ENCODE results near the gene PYCR2.
"Not testable (repeated sequence)": the region's sequence is repeated elsewhere in the genome, so short reads cannot be mapped to it uniquely, and the experiment has no call there.

The PYCR2 gene

GRCh38 chr1:225923692-225924555, at the start of gene PYCR2:
TSS of gene PYCR2 (minus strand) at chr1:225924250. CDS start at chr1:225924110, 140 bp downstream.
- peaks cover 32% of the 10 kb centered on the region for H3K36me3 Mint-ChIP-seq (ENCODE audit: low read depth)
- H3K27me3 Mint-ChIP-seq: no peaks in the 10 kb centered on the region
- no peaks in the 10 kb centered on the region for H3K9me3 Mint-ChIP-seq
- H3K27ac Mint-ChIP-seq: peak within 1 kb of the TSS; percentile 97
- peaks cover 57% of the 10 kb centered on the region for H3K4me1 Mint-ChIP-seq (ENCODE audit: low read depth)
- peak within 1 kb of the TSS; percentile 95 for H3K4me3 Mint-ChIP-seq

DNA sequence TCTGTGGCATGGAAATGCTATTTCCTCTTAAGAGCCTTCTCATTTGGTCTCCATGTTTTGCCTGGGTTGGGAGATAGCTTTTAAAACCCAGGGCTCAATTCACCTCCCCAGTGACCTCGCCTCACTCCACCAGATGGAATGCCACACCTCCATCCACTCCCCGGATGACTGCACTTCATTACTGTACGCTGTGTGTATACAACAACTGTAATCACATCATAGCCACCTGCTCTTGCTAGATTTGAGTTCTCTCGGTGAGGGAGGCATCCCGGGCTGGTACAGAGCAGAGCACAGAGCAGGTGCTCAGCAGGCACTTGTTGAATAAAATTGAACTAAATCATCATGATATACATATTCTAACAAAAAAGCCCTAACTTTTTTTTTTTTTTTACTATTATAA, 49.1 kb upstream of the PYCR2 start:
- Mint-ChIP-seq H3K4me3 (no peak overlapping the region), H3K27ac (no peak overlapping the region)

GRCh38 chr1:225972344-225973152, 48.5 kb upstream of the PYCR2 start:
- H3K9me3 Mint-ChIP-seq: no peaks in the 10 kb centered on the region
- H3K4me3 Mint-ChIP-seq: no peak overlapping the region
- no peak overlapping the region for H3K27ac Mint-ChIP-seq
- H3K4me1 Mint-ChIP-seq (ENCODE audit: low read depth): peaks cover 9% of the 10 kb centered on the region
- no peaks in the 10 kb centered on the region for H3K27me3 Mint-ChIP-seq
- H3K36me3 Mint-ChIP-seq (ENCODE audit: low read depth): no peaks in the 10 kb centered on the region

More for the DNA sequence above, 49.1 kb upstream of the PYCR2 start:
- Mint-ChIP-seq H3K9me3 (no peaks in the 10 kb centered on the region), H3K4me1 (ENCODE audit: low read depth) (peaks cover 11% of the 10 kb centered on the region), H3K36me3 (ENCODE audit: low read depth) (no peaks in the 10 kb centered on the region), H3K27me3 (no peaks in the 10 kb centered on the region)

DNA sequence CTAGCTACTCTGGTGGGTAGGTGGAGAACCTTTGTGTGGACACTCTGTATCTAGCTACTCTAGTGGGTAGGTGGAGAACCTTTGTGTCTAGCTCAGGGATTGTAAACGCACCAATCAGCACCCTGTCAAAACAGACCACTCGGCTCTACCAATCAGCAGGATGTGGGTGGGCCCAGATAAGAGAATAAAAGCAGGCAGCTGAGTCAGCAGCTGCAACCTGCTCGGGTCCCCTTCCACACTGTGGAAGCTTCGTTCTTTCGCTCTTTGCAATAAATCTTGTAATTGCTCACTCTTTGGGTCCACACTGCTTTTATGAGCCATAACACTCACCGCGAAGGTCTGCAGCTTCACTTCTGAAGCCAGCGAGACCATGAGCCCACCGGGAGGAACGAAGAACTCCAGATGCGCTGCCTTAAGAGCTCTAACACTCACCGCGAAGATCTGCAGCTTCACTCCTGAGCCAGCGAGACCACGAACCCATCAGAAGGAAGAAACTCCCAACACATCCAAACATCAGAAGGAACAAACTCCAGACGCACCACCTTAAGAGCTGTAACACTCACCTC, 46.6 kb upstream of the PYCR2 start:
- not testable (repeated sequence) for H3K27me3 Mint-ChIP-seq; H3K36me3 Mint-ChIP-seq (ENCODE audit: low read depth)

GRCh38 chr1:225969751-225970150, 45.7 kb upstream of the PYCR2 start:
- not testable (repeated sequence) for H3K4me1 Mint-ChIP-seq (ENCODE audit: low read depth); H3K27ac Mint-ChIP-seq; H3K9me3 Mint-ChIP-seq; H3K27me3 Mint-ChIP-seq; H3K36me3 Mint-ChIP-seq (ENCODE audit: low read depth); H3K4me3 Mint-ChIP-seq

More for the DNA sequence above, 46.6 kb upstream of the PYCR2 start:
- not testable (repeated sequence) for H3K27ac Mint-ChIP-seq; H3K4me3 Mint-ChIP-seq; H3K4me1 Mint-ChIP-seq (ENCODE audit: low read depth); H3K9me3 Mint-ChIP-seq

DNA sequence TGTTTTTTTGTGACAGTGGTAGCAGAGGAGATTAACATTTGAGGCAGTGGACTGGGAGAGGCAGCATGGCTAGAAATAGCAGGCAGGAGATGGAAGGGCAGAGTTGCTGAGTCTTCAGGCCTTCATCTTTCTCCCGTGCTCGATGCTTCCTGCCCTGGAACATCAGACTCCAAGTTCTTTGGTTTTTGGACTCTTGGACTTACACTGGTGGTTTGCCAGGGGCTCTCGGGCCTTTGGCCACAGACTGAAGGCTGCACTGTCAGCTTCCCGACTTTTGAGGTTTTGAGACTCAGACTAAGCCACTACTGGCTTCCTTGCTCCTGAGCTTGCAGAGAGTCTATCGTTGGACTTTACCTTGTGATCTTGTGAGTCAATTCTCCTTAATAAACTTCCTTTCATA, 41.2 kb upstream of the PYCR2 start:
- H3K27me3 Mint-ChIP-seq: peaks cover 4% of the 10 kb centered on the region
- no peak overlapping the region for H3K27ac Mint-ChIP-seq
- no peaks in the 10 kb centered on the region for H3K4me1 Mint-ChIP-seq (ENCODE audit: low read depth)
- H3K36me3 Mint-ChIP-seq (ENCODE audit: low read depth): no peaks in the 10 kb centered on the region
- no peaks in the 10 kb centered on the region for H3K9me3 Mint-ChIP-seq
- no peak overlapping the region for H3K4me3 Mint-ChIP-seq

- H3K9me3 Mint-ChIP-seq: no peaks in the 10 kb centered on the region
- H3K4me3 Mint-ChIP-seq: no peak overlapping the region
- H3K36me3 Mint-ChIP-seq (ENCODE audit: low read depth): no peaks in the 10 kb centered on the region
- peaks cover 4% of the 10 kb centered on the region for H3K27me3 Mint-ChIP-seq
- no peak overlapping the region for H3K27ac Mint-ChIP-seq
- H3K4me1 Mint-ChIP-seq (ENCODE audit: low read depth): peaks cover 3% of the 10 kb centered on the region
Measured at GRCh38 chr1:225963735-225964530, 39.9 kb upstream of the PYCR2 start.

- H3K4me3 Mint-ChIP-seq: no peak overlapping the region
- H3K36me3 Mint-ChIP-seq (ENCODE audit: low read depth): no peaks in the 10 kb centered on the region
- H3K4me1 Mint-ChIP-seq (ENCODE audit: low read depth): peaks cover 3% of the 10 kb centered on the region
- H3K27me3 Mint-ChIP-seq: peaks cover 4% of the 10 kb centered on the region
- H3K27ac Mint-ChIP-seq: no peak overlapping the region
- H3K9me3 Mint-ChIP-seq: no peaks in the 10 kb centered on the region
Measured at GRCh38 chr1:225962440-225962975, 38.5 kb upstream of the PYCR2 start.

GRCh38 chr1:225961659-225962439, 37.8 kb upstream of the PYCR2 start:
- no peak overlapping the region for H3K4me3 Mint-ChIP-seq
- no peaks in the 10 kb centered on the region for H3K36me3 Mint-ChIP-seq (ENCODE audit: low read depth)
- H3K27me3 Mint-ChIP-seq: peaks cover 4% of the 10 kb centered on the region
- no peak overlapping the region for H3K27ac Mint-ChIP-seq
- peaks cover 3% of the 10 kb centered on the region for H3K4me1 Mint-ChIP-seq (ENCODE audit: low read depth)
- no peaks in the 10 kb centered on the region for H3K9me3 Mint-ChIP-seq

GRCh38 chr1:225958041-225958440, 34.0 kb upstream of the PYCR2 start:
- H3K4me1 Mint-ChIP-seq (ENCODE audit: low read depth): peaks cover 3% of the 10 kb centered on the region
- no peak overlapping the region for H3K4me3 Mint-ChIP-seq
- peaks cover 12% of the 10 kb centered on the region for H3K27me3 Mint-ChIP-seq
- no peaks in the 10 kb centered on the region for H3K36me3 Mint-ChIP-seq (ENCODE audit: low read depth)
- H3K27ac Mint-ChIP-seq: no peak overlapping the region
- H3K9me3 Mint-ChIP-seq: no peaks in the 10 kb centered on the region

DNA sequence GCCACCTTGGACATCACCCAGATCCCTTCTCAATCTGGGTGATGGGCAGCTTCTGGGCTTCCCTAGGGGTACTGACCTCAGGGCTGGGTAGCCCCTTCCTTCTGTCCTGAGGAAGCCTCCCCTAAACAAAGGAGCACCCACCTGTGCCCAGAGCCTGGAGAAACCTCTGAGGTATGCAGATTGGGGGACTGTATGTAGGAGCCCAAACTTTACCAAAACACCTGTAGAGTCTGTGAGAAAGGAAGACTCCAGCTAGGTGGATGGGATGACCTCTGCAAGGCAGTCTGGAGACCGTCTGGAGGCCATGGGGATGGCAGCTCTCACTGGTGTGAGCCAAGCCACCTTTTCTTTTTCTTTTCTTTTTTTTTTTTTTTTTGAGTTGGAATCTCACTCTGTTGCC, 30.7 kb upstream of the PYCR2 start:
- Mint-ChIP-seq H3K27ac (no peak overlapping the region), H3K36me3 (ENCODE audit: low read depth) (no peaks in the 10 kb centered on the region), H3K4me1 (ENCODE audit: low read depth) (peaks cover 3% of the 10 kb centered on the region), H3K4me3 (no peak overlapping the region), H3K27me3 (peaks cover 24% of the 10 kb centered on the region), H3K9me3 (no peaks in the 10 kb centered on the region)

DNA sequence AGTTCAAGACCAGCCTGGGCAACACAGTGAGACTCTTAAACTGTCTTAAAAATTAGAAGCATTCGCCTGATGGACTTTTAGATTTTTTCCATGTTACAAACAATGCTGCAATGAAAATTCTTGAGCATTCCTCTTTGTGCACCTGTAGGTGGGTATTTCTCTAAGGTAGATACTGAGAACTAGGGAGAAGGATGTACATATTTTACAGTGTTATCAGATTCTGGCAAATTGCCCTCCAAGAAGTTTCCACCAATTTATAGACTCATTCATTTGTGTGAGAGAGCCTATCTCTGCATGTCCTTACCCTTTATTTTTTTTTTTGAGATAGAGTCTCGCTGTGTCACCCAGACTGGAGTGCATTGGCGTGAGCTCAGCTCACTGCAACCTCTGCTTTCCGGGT, 29.3 kb upstream of the PYCR2 start:
- Mint-ChIP-seq H3K4me3 (no peak overlapping the region), H3K27me3 (peaks cover 24% of the 10 kb centered on the region), H3K27ac (no peak overlapping the region), H3K36me3 (ENCODE audit: low read depth) (no peaks in the 10 kb centered on the region), H3K4me1 (ENCODE audit: low read depth) (no peaks in the 10 kb centered on the region), H3K9me3 (no peaks in the 10 kb centered on the region)

GRCh38 chr1:225950905-225951497, 27.0 kb upstream of the PYCR2 start:
- Mint-ChIP-seq H3K4me1 (ENCODE audit: low read depth) (no peaks in the 10 kb centered on the region), H3K27ac (no peak overlapping the region), H3K36me3 (ENCODE audit: low read depth) (no peaks in the 10 kb centered on the region), H3K4me3 (no peak overlapping the region), H3K9me3 (no peaks in the 10 kb centered on the region), H3K27me3 (peaks cover 24% of the 10 kb centered on the region)

Measured in stimulated activated naive CD8-positive, alpha-beta T cell treated with anti-CD3 and anti-CD28 coated beads, Interleukin-15, Interleukin-2, amounts not matched to agents 100 ng/mL and 50 ng/mL, for 24 hours (primary cell).